Measurements from ENCODE around the gene AFAP1. TPM values are rescaled to one million over a fixed set of nuclear protein-coding genes. Genes with fewer than 3 reads are reported as not detected.

The AFAP1 gene
- total and polyA plus RNA-seq, 8 donors: 23.6 to 31.4 (median 27.4) TPM

- Histone ChIP-seq H3K27ac (peak overlapping the region in 1 of 2 donors; percentile 79), H3K9me3 (no peaks in the 10 kb centered on the region), H3K4me1 (peaks cover 0 to 6% of the 10 kb centered on the region in 2 donors), H3K4me3 (no peak overlapping the region), H3K27me3 (no peaks in the 10 kb centered on the region), H3K36me3 (peaks cover 0 to 12% of the 10 kb centered on the region in 2 donors)
- ATAC-seq (no peak), DNase-seq (no peak)
- intact Hi-C loops (cut with DNase I): no loop called here
- TF ChIP-seq, protein P1, sequence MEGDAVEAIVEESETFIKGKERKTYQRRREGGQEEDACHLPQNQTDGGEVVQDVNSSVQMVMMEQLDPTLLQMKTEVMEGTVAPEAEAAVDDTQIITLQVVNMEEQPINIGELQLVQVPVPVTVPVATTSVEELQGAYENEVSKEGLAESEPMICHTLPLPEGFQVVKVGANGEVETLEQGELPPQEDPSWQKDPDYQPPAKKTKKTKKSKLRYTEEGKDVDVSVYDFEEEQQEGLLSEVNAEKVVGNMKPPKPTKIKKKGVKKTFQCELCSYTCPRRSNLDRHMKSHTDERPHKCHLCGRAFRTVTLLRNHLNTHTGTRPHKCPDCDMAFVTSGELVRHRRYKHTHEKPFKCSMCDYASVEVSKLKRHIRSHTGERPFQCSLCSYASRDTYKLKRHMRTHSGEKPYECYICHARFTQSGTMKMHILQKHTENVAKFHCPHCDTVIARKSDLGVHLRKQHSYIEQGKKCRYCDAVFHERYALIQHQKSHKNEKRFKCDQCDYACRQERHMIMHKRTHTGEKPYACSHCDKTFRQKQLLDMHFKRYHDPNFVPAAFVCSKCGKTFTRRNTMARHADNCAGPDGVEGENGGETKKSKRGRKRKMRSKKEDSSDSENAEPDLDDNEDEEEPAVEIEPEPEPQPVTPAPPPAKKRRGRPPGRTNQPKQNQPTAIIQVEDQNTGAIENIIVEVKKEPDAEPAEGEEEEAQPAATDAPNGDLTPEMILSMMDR (IDR thresholded peaks at IDR 0.05): no peak
These were observed 97.8 kb downstream of the AFAP1 start for GRCh38 chr4:7841894-7842293.

- intact Hi-C loops (cut with DNase I): no loop called here
- TF ChIP-seq, protein P1 (IDR thresholded peaks at IDR 0.05): no peak
- Histone ChIP-seq H3K9me3 (no peaks in the 10 kb centered on the region), H3K27me3 (no peaks in the 10 kb centered on the region), H3K4me1 (peaks cover 0 to 6% of the 10 kb centered on the region in 2 donors), H3K27ac (no peak overlapping the region), H3K4me3 (no peak overlapping the region), H3K36me3 (peaks cover 0 to 12% of the 10 kb centered on the region in 2 donors)
- DNase-seq (no peak), ATAC-seq (no peak)
These were observed 98.6 kb downstream of the AFAP1 start for GRCh38 chr4:7841071-7841470.

GRCh38 chr4:7839856-7840255 is 99.8 kb downstream of the AFAP1 start:
- no peak for ATAC-seq
- no peaks in the 10 kb centered on the region for H3K9me3 ChIP-seq
- H3K4me1 ChIP-seq: peaks cover 0 to 6% of the 10 kb centered on the region in 2 donors
- peaks cover 0 to 12% of the 10 kb centered on the region in 2 donors for H3K36me3 ChIP-seq
- H3K4me3 ChIP-seq: no peak overlapping the region
- TF ChIP-seq, protein P1 (IDR thresholded peaks at IDR 0.05): no peak
- DNase-seq: no peak
- H3K27me3 ChIP-seq: no peaks in the 10 kb centered on the region
- H3K27ac ChIP-seq: no peak overlapping the region
- intact Hi-C loops (cut with DNase I): no loop called here

DNA sequence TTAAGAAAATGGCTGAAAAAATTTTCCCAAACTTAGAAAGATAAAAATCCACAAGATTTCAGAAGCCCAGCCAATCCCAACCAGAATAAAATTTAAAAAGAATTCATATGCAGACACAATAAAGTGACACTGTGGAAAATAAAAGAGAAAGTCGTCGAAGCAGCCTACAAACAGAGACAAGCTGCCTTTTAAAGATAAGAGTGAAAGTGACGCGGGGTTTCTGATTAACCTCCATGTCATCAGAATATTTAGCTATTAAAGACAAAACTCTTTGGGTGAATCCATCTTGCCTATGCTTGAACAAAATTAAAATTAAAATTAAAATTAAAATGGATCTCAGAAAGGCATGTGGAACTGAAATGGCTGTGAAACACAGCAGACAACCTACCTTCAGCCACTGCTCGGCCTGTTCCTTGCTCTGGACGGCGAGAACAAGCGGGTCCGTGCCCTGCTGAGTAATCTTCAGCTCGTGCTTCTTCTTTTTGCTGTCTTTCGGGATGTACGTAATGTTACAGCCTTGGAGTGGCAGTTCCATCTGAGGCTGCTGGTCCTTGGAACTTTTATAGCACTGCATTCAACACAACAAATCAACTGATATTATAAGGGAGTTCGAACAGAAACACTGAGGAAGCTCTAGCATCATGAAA is 101.4 kb downstream of the AFAP1 start:
- H3K4me3 ChIP-seq: no peak overlapping the region
- H3K36me3 ChIP-seq: peaks cover 0 to 12% of the 10 kb centered on the region in 2 donors
- TF ChIP-seq, protein P1 (IDR thresholded peaks at IDR 0.05): no peak
- H3K4me1 ChIP-seq: no peaks in the 10 kb centered on the region
- intact Hi-C loops (cut with DNase I): no loop called here
- ATAC-seq (no peak), DNase-seq (no peak)
- no peaks in the 10 kb centered on the region for H3K27me3 ChIP-seq
- no peak overlapping the region for H3K27ac ChIP-seq
- H3K9me3 ChIP-seq: no peaks in the 10 kb centered on the region

GRCh38 chr4:7837597-7838135 is 102.0 kb downstream of the AFAP1 start:
- H3K9me3 ChIP-seq: no peaks in the 10 kb centered on the region
- TF ChIP-seq, protein P1 (IDR thresholded peaks at IDR 0.05): no peak
- peaks cover 0 to 8% of the 10 kb centered on the region in 2 donors for H3K36me3 ChIP-seq
- no peak overlapping the region for H3K4me3 ChIP-seq
- no peak for DNase-seq
- no peaks in the 10 kb centered on the region for H3K4me1 ChIP-seq
- H3K27me3 ChIP-seq: no peaks in the 10 kb centered on the region
- intact Hi-C loops (cut with DNase I): no loop called here
- H3K27ac ChIP-seq: no peak overlapping the region
- ATAC-seq: no peak

Data from left lung (tissue), 10 donors.